GM12878 (cell line): ENCODE results near the gene VAV2. TPM values are rescaled to one million over a fixed set of nuclear protein-coding genes. Genes with fewer than 3 reads are reported as not detected.

Source experiments
- ATAC-seq: fragments of 200-7000 bp; cut with Tn5 transposase; 3 replicates; pipeline ENCODE4 v1.9.1; 2020; ENCODE audit warnings: mild to moderate bottlenecking, moderate library complexity
- BruUV-seq: library from RNA; stranded (reverse); fragments of 400-500 nt; replicated peaks from 2 replicates; lab custom pipeline; 2021; lab: Mats Ljungman, UMichigan
- CTCF ChIA-PET: fragments of 300-600 bp; sonication (Branson Sonifier 250); formaldehyde crosslinking; extraction: SDS; loops from one replicate; lab custom pipeline; 2021; ENCODE audit warnings: inconsistent platforms; lab: Yijun Ruan, JAX
- POLR2A ChIA-PET: fragments of 350-600 bp; formaldehyde crosslinking; extraction: SDS; loops from one replicate; lab custom pipeline; 2021; ENCODE audit warnings: inconsistent platforms; lab: Charles Lee
- RAD21 ChIA-PET: fragments of 300-600 bp; sonication (Branson Sonifier 250); formaldehyde crosslinking; loops from one replicate; lab custom pipeline; 2023; ENCODE audit warnings: antibody characterized with exemption; ENCODE audit not compliant: unreplicated experiment; lab: Charles Lee
- SMC1A ChIA-PET: fragments of 300-600 bp; sonication (Branson Sonifier 250); formaldehyde crosslinking; loops from one replicate; lab custom pipeline; 2023; ENCODE audit not compliant: unreplicated experiment, uncharacterized antibody; lab: Charles Lee
- DNase-seq: peaks from one replicate; pipeline ENCODE4 v3.0.0-alpha.2; 2011; ENCODE audit warnings: low read depth, low spot score
- FAIRE-seq: peaks from 3 replicates; lab custom pipeline; 2011; peaks lifted over from hg19 to GRCh38; lab: Jason Lieb, UNC
- H2AFZ ChIP-seq: 2 replicates; pipeline ENCODE4 v1.6.0; 2011; ENCODE audit warnings: low read depth, low read length, control low read depth; ENCODE audit not compliant: control insufficient read depth
- H3K27ac ChIP-seq: 2 replicates; pipeline ENCODE4 v1.5.1; 2011; ENCODE audit warnings: control low read depth; ENCODE audit not compliant: control insufficient read depth, insufficient read depth
- H3K27me3 ChIP-seq, 2 experiments: replicated peaks in 1 of 2; 2 replicates each; pipeline versions ENCODE4 v1.6.0 to v1.6.1; 2011; ENCODE audit warnings: low read length in 1 of 2; ENCODE audit not compliant: control insufficient read depth in 2 of 2, insufficient read depth in 2 of 2
- H3K36me3 ChIP-seq, 2 experiments: 2 replicates each; pipeline ENCODE4 v1.5.1; 2011; ENCODE audit warnings: low read length in 1 of 2; ENCODE audit not compliant: control insufficient read depth in 2 of 2, insufficient read depth in 2 of 2
- H3K4me1 ChIP-seq: 2 replicates; pipeline ENCODE4 v1.6.1; 2011; ENCODE audit warnings: mild to moderate bottlenecking, low read length, moderate library complexity, mixed read lengths; ENCODE audit not compliant: control insufficient read depth, insufficient read depth
- H3K4me2 ChIP-seq: 2 replicates; pipeline ENCODE4 v1.6.0; 2011; ENCODE audit warnings: control low read depth; ENCODE audit not compliant: control insufficient read depth, insufficient read depth
- H3K4me3 ChIP-seq: fragments of 200-600 bp; sonication (generic); 2 replicates; pipeline ENCODE4 v1.5.1; 2016
- H3K79me2 ChIP-seq: 2 replicates; pipeline ENCODE4 v1.6.0; 2011; ENCODE audit warnings: low read length; ENCODE audit not compliant: control insufficient read depth, insufficient read depth
- H3K9ac ChIP-seq: 2 replicates; pipeline ENCODE4 v1.8.0; 2011; ENCODE audit warnings: low read length, control low read depth, mixed read lengths; ENCODE audit not compliant: control insufficient read depth, insufficient read depth
- H3K9me3 ChIP-seq: replicated peaks from 3 replicates; pipeline ENCODE4 v1.5.1; 2011; ENCODE audit warnings: mild to moderate bottlenecking, low read length; ENCODE audit not compliant: control insufficient read depth, insufficient read depth
- H4K20me1 ChIP-seq: 2 replicates; pipeline ENCODE4 v1.6.0; 2011; ENCODE audit not compliant: control insufficient read depth, insufficient read depth
- CHD4 ChIP-seq: fragments of 200-600 bp; sonication (generic); IDR thresholded peaks from 2 replicates; pipeline ENCODE4 v1.6.1; 2016; ENCODE audit warnings: mild to moderate bottlenecking
- EZH2 ChIP-seq: IDR thresholded peaks from 2 replicates; pipeline ENCODE4 v1.6.1; 2012; ENCODE audit warnings: low read depth, mild to moderate bottlenecking, control low read depth, inconsistent platforms, low read length, borderline replicate concordance; ENCODE audit not compliant: control insufficient read depth
- MLLT1 ChIP-seq: fragments of 450-650 bp; IDR thresholded peaks from 2 replicates; pipeline ENCODE4 v1.6.1; 2016; ENCODE audit warnings: mild to moderate bottlenecking
- RFX5 ChIP-seq: IDR thresholded peaks from 2 replicates; pipeline ENCODE4 v1.6.1; 2011; ENCODE audit warnings: low read depth, low read length, improper control_type of control experiment
- STAT1 ChIP-seq: fragments of 450-650 bp; conservative IDR thresholded peaks from 2 replicates; pipeline ENCODE4 v1.6.1; 2014; ENCODE audit warnings: antibody characterized with exemption, mild to moderate bottlenecking
- ZNF687 ChIP-seq: fragments of 450-650 bp; IDR thresholded peaks from 2 replicates; pipeline ENCODE4 v1.6.1; 2017; ENCODE audit warnings: mild to moderate bottlenecking, moderate library complexity
- WGBS: methylation state at CpG from one replicate; pipeline ENCODE4 v1.1.6; 2016; ENCODE audit warnings: low lambda C conversion rate; ENCODE audit not compliant: insufficient replicate concordance, insufficient coverage; ENCODE audit errors: missing lambda C conversion rate; 5-methylcytosine and 5-hydroxymethylcytosine counted together
- in situ Hi-C: fragments of 300-500 bp; cut with MboI; formaldehyde crosslinking; loops from 9 replicates; pipeline ENCODE4 v1.14.3; 2018; ENCODE audit warnings: mixed read lengths
- intact Hi-C: fragments of 100-400 bp; cut with micrococcal nuclease; formaldehyde crosslinking; loops from one replicate; pipeline ENCODE4 v1.14.2; 2022; ENCODE audit not compliant: unreplicated experiment
- polyA plus RNA-seq, 11 experiments: library from polyadenylated mRNA; depleted of rRNA in 4 of 11; unstranded in 6 of 11; stranded (reverse) in 5 of 11; fragments of >200 nt; fragmentation: Nextera tagmentation in 4 of 11; fragmentation: Illumina TruSeq in 1 of 11; extraction: Ambion mirVana in 4 of 11; extraction: Trizol in 1 of 11; gene quantifications; 1 replicate in 1 of 11; 2 replicates in 10 of 11; pipeline versions ENCODE4 v1.2.1 to v1.2.3, GENCODE V29; 2011 to 2016; ENCODE audit warnings: inconsistent platforms in 2 of 11, missing spikeins in 2 of 11, low read depth in 1 of 11
- total RNA-seq, 4 experiments: library from RNA; depleted of rRNA in 3 of 4; stranded (reverse); fragments of >200 nt in 3 of 4; fragmentation: Illumina TruSeq in 1 of 4; extraction: Trizol in 1 of 4; gene quantifications; 2 replicates each; pipeline versions ENCODE4 v1.2.1 to v1.2.3, GENCODE V29; 2013 to 2021

Gene VAV2
- total and polyA plus RNA-seq, 10 of the 15 experiments (the other 5 are each of a cell fraction or from before 2014, with no cell fraction given) = 0.13 to 43.9 (median 16.9) TPM

GRCh38 chr9:133715295-133715865 is 276.7 kb downstream of the VAV2 start:
- FAIRE-seq = no peak
- intact Hi-C loops = no loop called here
- no peak overlapping the region for H3K4me2 ChIP-seq

More at GRCh38 chr9:133715295-133715865, 276.7 kb downstream of the VAV2 start:
- Histone ChIP-seq H3K4me3 (no peak overlapping the region), H3K79me2 (no peaks in the 10 kb centered on the region), H3K36me3 (no peaks in the 10 kb centered on the region), H3K27ac (no peak overlapping the region), H3K27me3 (peaks cover 0 to 1% of the 10 kb centered on the region in 2 experiments; a peak in 3 of 4 replicates), H3K9ac (no peak overlapping the region), H4K20me1 (no peaks in the 10 kb centered on the region), H3K9me3 (no peaks in the 10 kb centered on the region; the same call in 2 of the 3 replicates), H3K4me1 (no peaks in the 10 kb centered on the region), H2AFZ (no peak overlapping the region)
- CTCF ChIA-PET = no interaction called here
- POLR2A ChIA-PET = no interaction called here
- no TSS peak for BruUV-seq
- TF ChIP-seq CHD4 = no peak
- no peak for TF ChIP-seq MLLT1
- no peak for TF ChIP-seq STAT1
- no peak for TF ChIP-seq RFX5
- no peak for TF ChIP-seq ZNF687
- no peak for TF ChIP-seq EZH2
- SMC1A ChIA-PET = no interaction called here
- ATAC-seq (no peak), DNase-seq (no peak)
- in situ Hi-C loops = no loop called here
- RAD21 ChIA-PET = no interaction called here
- WGBS = 17% methylated on average over 22 of the region's 23 CpGs
